K562 (cell line): ENCODE data around the gene RABL6. TPM values are rescaled to one million over a fixed set of nuclear protein-coding genes. Genes with fewer than 3 reads are reported as not detected.

Experiments
- AFF1 ChIP-seq, 2 experiments: fragments of 450-650 bp; IDR thresholded peaks; 2 replicates each; pipeline ENCODE4 v1.6.1; 2018; ENCODE audit warnings: mild to moderate bottlenecking in 2 of 2, low read depth in 1 of 2; ENCODE audit not compliant: partially characterized antibody in 2 of 2
- AFF4 ChIP-seq: sonication (generic); formaldehyde crosslinking; IDR thresholded peaks from 2 replicates; pipeline ENCODE4 v1.8.0; 2023; ENCODE audit warnings: mild to moderate bottlenecking, missing genetic modification reagents
- ATF6 ChIP-seq: sonication (generic); formaldehyde crosslinking; IDR thresholded peaks from 2 replicates; pipeline ENCODE4 v1.4.0; 2020; ENCODE audit warnings: mild to moderate bottlenecking, missing genetic modification reagents
- E2F1 ChIP-seq: sonication (generic); formaldehyde crosslinking; IDR thresholded peaks from 2 replicates; pipeline ENCODE4 v1.8.1; 2023; ENCODE audit warnings: mild to moderate bottlenecking, missing genetic modification reagents, moderate library complexity
- HDAC1 ChIP-seq, 2 experiments: fragments of 450-650 bp; IDR thresholded peaks; 2 replicates each; pipeline ENCODE4 v1.6.1; 2016 to 2017; ENCODE audit warnings: inconsistent platforms in 1 of 2, mild to moderate bottlenecking in 1 of 2, moderate library complexity in 1 of 2
- MCM7 ChIP-seq, 2 experiments: fragments of 450-650 bp; IDR thresholded peaks; 2 replicates each; pipeline ENCODE4 v1.6.1; 2016 to 2018
- RBM14 ChIP-seq: fragments of 200-400 bp; formaldehyde crosslinking; IDR thresholded peaks from 2 replicates; pipeline ENCODE4 v1.6.1; 2018; ENCODE audit warnings: low read depth, mild to moderate bottlenecking, low read length, moderate library complexity, borderline replicate concordance; ENCODE audit not compliant: insufficient read depth
- RNF2 ChIP-seq: sonication (generic); IDR thresholded peaks from 2 replicates; pipeline ENCODE4 v1.6.1; 2016
- TCF3 ChIP-seq: sonication (generic); formaldehyde crosslinking; IDR thresholded peaks from 2 replicates; pipeline ENCODE4 v1.4.0; 2020; ENCODE audit warnings: mild to moderate bottlenecking, missing genetic modification reagents
- ZNF592 ChIP-seq: fragments of 450-650 bp; IDR thresholded peaks from 2 replicates; pipeline ENCODE4 v1.6.1; 2017; ENCODE audit warnings: antibody characterized with exemption, mild to moderate bottlenecking
- polyA plus RNA-seq, 8 experiments: library from polyadenylated mRNA; depleted of rRNA in 4 of 8; stranded (reverse) in 5 of 8; unstranded in 3 of 8; fragments of >200 nt; fragmentation: Nextera tagmentation in 2 of 8; fragmentation: Illumina TruSeq in 1 of 8; extraction: Ambion mirVana in 2 of 8; extraction: Trizol in 1 of 8; gene quantifications; 2 replicates each; pipeline versions ENCODE4 v1.2.1 to v1.2.3, GENCODE V29; 2011 to 2014; ENCODE audit warnings: inconsistent platforms in 1 of 8, missing spikeins in 1 of 8
- total RNA-seq, 7 experiments: library from RNA; depleted of rRNA in 6 of 7; stranded (reverse); fragments of >200 nt in 6 of 7; fragmentation: Illumina TruSeq in 2 of 7; extraction: Trizol in 2 of 7; gene quantifications; 2 replicates each; pipeline versions ENCODE4 v1.2.1 to v1.2.3, GENCODE V29; 2011 to 2021; ENCODE audit warnings: low replicate concordance in 1 of 7

Gene RABL6
- total and polyA plus RNA-seq, 9 of the 15 experiments (the other 6 are each of a cell fraction or from before 2014, with no cell fraction given), result 5.6 to 181 (median 84.5) TPM

GRCh38 chr9:136791516-136792276 lies 16.1 kb upstream of the RABL6 start (continued):
- TF ChIP-seq ATF6 (0 out of 2 replicates have a peak, but pooled peaks have one; percentile 89), RBM14 (0 out of 2 replicates have a peak, but pooled peaks have one; percentile 74), MCM7 (IDR thresholded peaks at IDR 0.05) (no peak), TCF3 (CRISPR knock-in tag) (0 out of 2 replicates have a peak, but pooled peaks have one; percentile 17), RNF2 (no peak), ZNF592 (peak; percentile 88), E2F1 (CRISPR knock-in tag) (peak; percentile 19; the same call in 1 of the 2 replicates), HDAC1 (IDR thresholded peaks at IDR 0.05) (0 out of 4 replicates have a peak, but pooled peaks of 1 of the 2 experiments have one; percentile 56), AFF4 (peak; percentile 89), AFF1 (IDR thresholded peaks at IDR 0.05; ENCODE audit: low read depth in 1 of 2, partially characterized antibody in 2 of 2) (no peak)
